ENCODE data around the gene TULP4.

GRCh38 chr6:158313989-158314388 lies 1.7 kb downstream of the TULP4 start:
- TF ChIP-seq CTCF (IDR thresholded peaks at IDR 0.05) (no peak), POLR2A (IDR thresholded peaks at IDR 0.05) (no peak)

Data from uterus (tissue), 2 donors.